Cardiac fibroblast (primary cell): ENCODE data around the gene GNL1.
A peak's percentile ranks its signal among the peaks of the same experiment; 100 is the strongest.

ENCODE experiments used
- DNase-seq, 2 donors: peaks; one replicate each; pipeline versions ENCODE4 v3.0.0 to v3.0.0-alpha.2; 2010; ENCODE audit warnings: low read depth in 2 of 2
- H3K4me3 ChIP-seq, 2 donors: replicated peaks in 1 of 2; 1 replicate in 1 of 2; 2 replicates in 1 of 2; pipeline ENCODE4 v1.5.1; 2011; ENCODE audit warnings: low read depth in 2 of 2, low read length in 2 of 2, mild to moderate bottlenecking in 2 of 2, moderate library complexity in 1 of 2
- TF ChIP-seq, protein P1 (sequence below): IDR thresholded peaks from one replicate; pipeline ENCODE4 v1.5.1; 2011; ENCODE audit warnings: low read depth, mild to moderate bottlenecking, low read length, inconsistent platforms

Gene GNL1

DNA sequence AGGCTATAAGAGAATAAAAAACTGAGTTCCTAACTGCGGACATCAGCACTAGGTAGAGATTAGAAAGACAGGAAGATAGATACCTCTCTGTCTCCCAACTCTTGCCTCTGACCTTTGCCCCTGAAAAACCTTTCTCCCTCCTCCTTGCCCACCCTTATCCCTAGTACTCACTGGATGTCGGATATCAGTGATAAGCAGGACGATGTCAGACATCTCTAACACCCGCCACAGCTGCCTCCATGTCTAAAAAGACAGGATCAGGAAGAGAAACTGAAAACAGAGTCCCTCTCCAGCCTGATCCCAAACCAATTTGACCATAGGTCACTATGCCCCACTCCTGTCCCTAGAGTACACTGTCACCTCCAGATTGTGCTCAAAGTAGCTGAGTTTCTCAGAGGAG, 1.9 kb downstream of the GNL1 start:
- no peak overlapping the region for H3K4me3 ChIP-seq

DNA sequence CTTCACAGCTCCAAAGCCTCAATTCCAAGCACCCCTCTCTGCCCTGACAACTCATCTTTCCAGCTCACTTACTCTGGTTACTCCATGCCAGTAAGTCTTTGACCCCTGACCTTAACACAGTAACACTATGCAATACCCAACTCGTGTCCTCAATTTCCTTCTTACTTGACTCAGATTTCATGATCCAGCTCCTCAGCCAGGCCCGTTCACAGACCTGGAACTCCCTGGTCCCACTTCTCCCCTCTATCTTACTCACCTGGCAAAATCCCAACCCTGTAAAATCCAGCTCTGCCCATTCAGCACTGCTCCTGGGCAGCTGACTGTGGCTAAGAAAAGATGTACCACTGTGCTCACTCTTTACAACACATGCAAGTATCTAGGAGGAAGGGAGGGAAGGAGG, 7.9 kb downstream of the GNL1 start:
- DNase-seq = peak; percentile 31 to 33
- TF ChIP-seq, protein P1, sequence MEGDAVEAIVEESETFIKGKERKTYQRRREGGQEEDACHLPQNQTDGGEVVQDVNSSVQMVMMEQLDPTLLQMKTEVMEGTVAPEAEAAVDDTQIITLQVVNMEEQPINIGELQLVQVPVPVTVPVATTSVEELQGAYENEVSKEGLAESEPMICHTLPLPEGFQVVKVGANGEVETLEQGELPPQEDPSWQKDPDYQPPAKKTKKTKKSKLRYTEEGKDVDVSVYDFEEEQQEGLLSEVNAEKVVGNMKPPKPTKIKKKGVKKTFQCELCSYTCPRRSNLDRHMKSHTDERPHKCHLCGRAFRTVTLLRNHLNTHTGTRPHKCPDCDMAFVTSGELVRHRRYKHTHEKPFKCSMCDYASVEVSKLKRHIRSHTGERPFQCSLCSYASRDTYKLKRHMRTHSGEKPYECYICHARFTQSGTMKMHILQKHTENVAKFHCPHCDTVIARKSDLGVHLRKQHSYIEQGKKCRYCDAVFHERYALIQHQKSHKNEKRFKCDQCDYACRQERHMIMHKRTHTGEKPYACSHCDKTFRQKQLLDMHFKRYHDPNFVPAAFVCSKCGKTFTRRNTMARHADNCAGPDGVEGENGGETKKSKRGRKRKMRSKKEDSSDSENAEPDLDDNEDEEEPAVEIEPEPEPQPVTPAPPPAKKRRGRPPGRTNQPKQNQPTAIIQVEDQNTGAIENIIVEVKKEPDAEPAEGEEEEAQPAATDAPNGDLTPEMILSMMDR = no peak
- no peak overlapping the region for H3K4me3 ChIP-seq

More for the DNA sequence above, 1.9 kb downstream of the GNL1 start:
- TF ChIP-seq, protein P1 = no peak
- no peak for DNase-seq

GRCh38 chr6:30547454-30547853, 8.8 kb downstream of the GNL1 start:
- no peak overlapping the region for H3K4me3 ChIP-seq
- TF ChIP-seq, protein P1 = no peak
- DNase-seq = no peak

DNA sequence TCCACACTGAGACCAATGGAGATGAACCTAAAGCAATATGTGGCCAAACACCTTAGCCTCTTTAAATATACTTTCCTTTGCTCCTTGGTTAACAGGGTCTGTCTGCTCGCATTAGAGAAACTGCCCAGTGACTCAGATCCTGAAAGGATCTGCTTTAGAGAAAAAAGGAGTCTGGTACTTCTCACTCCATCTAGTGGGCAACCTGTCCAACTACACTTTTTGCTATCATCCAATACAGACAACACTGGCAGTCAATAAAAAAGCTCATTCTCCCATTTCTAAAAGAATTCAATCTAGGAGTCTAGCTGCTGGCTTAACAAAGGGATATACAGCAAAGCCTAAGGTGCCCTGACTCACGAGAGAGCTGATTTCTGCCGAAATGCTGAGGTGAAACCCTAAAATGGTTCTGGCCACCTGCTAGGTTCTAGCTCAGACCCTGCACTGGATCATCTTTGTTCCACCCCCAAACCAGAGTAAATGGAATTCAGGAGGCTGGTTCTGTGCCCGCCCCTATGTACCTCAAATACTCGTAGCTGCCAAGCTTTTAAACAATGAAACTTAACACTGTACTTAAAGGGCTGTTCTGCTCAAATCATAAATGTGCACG, 11.5 kb downstream of the GNL1 start:
- DNase-seq = peak; percentile 80 to 81
- TF ChIP-seq, protein P1 = peak; percentile 82
- no peak overlapping the region for H3K4me3 ChIP-seq

- TF ChIP-seq, protein P1 = no peak
- H3K4me3 ChIP-seq = no peak overlapping the region
- DNase-seq = no peak
Observed at GRCh38 chr6:30543821-30544220, 12.5 kb downstream of the GNL1 start.

GRCh38 chr6:30542915-30543314, 13.4 kb downstream of the GNL1 start:
- DNase-seq = peak in 1 of 2 donors; percentile 28
- TF ChIP-seq, protein P1 = no peak
- no peak overlapping the region for H3K4me3 ChIP-seq

DNA sequence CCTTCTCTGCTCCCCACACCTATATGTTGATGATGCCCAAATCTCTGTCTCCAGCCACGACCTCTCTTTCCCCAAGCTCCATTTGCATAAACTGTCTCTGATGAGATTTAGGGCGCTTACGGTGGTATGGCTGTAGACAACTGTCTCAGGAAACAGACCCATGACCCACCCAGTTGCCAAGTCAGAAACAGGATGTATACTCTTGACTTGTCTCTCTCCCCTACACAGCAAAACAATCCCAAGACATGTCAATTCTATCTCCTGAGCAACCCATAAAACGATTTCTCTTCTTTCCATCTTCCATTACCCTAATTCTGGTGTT, 13.9 kb downstream of the GNL1 start:
- DNase-seq = no peak
- H3K4me3 ChIP-seq = no peak overlapping the region

More for the DNA sequence above, 13.9 kb downstream of the GNL1 start:
- TF ChIP-seq, protein P1 = no peak
